Ishikawa (cell line): Measurements from ENCODE around the gene CBX3.
A peak's percentile ranks its signal among the peaks of the same experiment; 100 is the strongest.

Source experiments
- CEBPB ChIP-seq: IDR thresholded peaks from 2 replicates; pipeline ENCODE4 v1.6.1; 2012
- CREB1 ChIP-seq: IDR thresholded peaks from 2 replicates; pipeline ENCODE4 v1.6.1; 2012; ENCODE audit warnings: low read depth
- EGR1 ChIP-seq: IDR thresholded peaks from 2 replicates; pipeline ENCODE4 v1.6.1; 2012
- EP300 ChIP-seq: IDR thresholded peaks from 2 replicates; pipeline ENCODE4 v1.6.1; 2012; ENCODE audit warnings: borderline replicate concordance
- FOXM1 ChIP-seq: IDR thresholded peaks from 2 replicates; pipeline ENCODE4 v1.6.1; 2012; ENCODE audit warnings: low read depth, borderline replicate concordance
- MAX ChIP-seq: IDR thresholded peaks from 2 replicates; pipeline ENCODE4 v1.6.1; 2012
- NFIC ChIP-seq: IDR thresholded peaks from 2 replicates; pipeline ENCODE4 v1.6.1; 2012
- RAD21 ChIP-seq: IDR thresholded peaks from 2 replicates; pipeline ENCODE4 v1.6.1; 2012; ENCODE audit warnings: low read depth
- REST ChIP-seq: IDR thresholded peaks from 2 replicates; pipeline ENCODE4 v1.6.1; 2012; ENCODE audit warnings: low read depth, mild to moderate bottlenecking
- TAF1 ChIP-seq: IDR thresholded peaks from 2 replicates; pipeline ENCODE4 v1.6.1; 2012; ENCODE audit warnings: low read depth, mild to moderate bottlenecking
- TCF12 ChIP-seq: IDR thresholded peaks from 2 replicates; pipeline ENCODE4 v1.6.1; 2012; ENCODE audit warnings: low read depth
- TEAD4 ChIP-seq: IDR thresholded peaks from 2 replicates; pipeline ENCODE4 v1.6.1; 2012
- USF1 ChIP-seq: IDR thresholded peaks from 2 replicates; pipeline ENCODE4 v1.6.1; 2012
- YY1 ChIP-seq: IDR thresholded peaks from 2 replicates; pipeline ENCODE4 v1.6.1; 2012; ENCODE audit warnings: low read depth
- ZBTB7A ChIP-seq: IDR thresholded peaks from 2 replicates; pipeline ENCODE4 v1.6.1; 2012; ENCODE audit warnings: low read depth

The CBX3 gene

GRCh38 chr7:26197153-26198115, 4.1 kb upstream of the CBX3 start:
- TF ChIP-seq ZBTB7A: no peak
- TF ChIP-seq NFIC: no peak
- no peak for TF ChIP-seq EP300
- no peak for TF ChIP-seq YY1
- TF ChIP-seq TCF12: no peak
- no peak for TF ChIP-seq EGR1
- no peak for TF ChIP-seq REST
- no peak for TF ChIP-seq USF1
- TF ChIP-seq FOXM1: no peak
- no peak for TF ChIP-seq CREB1
- no peak for TF ChIP-seq CEBPB
- no peak for TF ChIP-seq MAX
- TF ChIP-seq TAF1: no peak
- no peak for TF ChIP-seq TEAD4

GRCh38 chr7:26198133-26198780, 3.3 kb upstream of the CBX3 start:
- TF ChIP-seq REST (no peak), FOXM1 (no peak), RAD21 (no peak), TEAD4 (no peak), YY1 (no peak), CEBPB (no peak)

- TF ChIP-seq REST (no peak), NFIC (no peak)
Measured at GRCh38 chr7:26198781-26199169, 2.8 kb upstream of the CBX3 start.

- TF ChIP-seq REST (no peak), TEAD4 (peak; percentile 37; the same call in 1 of the 2 replicates), YY1 (no peak; the same call in 1 of the 2 replicates)
Measured at GRCh38 chr7:26199301-26200037, 2.1 kb upstream of the CBX3 start.
